Mesenteric fat pad (tissue), 1 donor: ENCODE data around the gene PAPLN. TPM values are rescaled to one million over a fixed set of nuclear protein-coding genes. Genes with fewer than 3 reads are reported as not detected.

Experiments
- DNase-seq: peaks from one replicate; pipeline ENCODE4 v3.0.0-alpha.2; 2020; ENCODE audit warnings: low spot score
- total RNA-seq: library from RNA; stranded (reverse); fragmentation: NEBNext Ultra II Directional; extraction: Animal tissue kit (Norgen Biotek cat#: 25700); gene quantifications from one replicate; pipeline ENCODE4 v1.2.1, GENCODE V29; 2021
- donor health status: DM: yes; HTN: yes; CAD: no.

Gene PAPLN
- total RNA-seq, 1 donor from 2014 or later: 6.4 TPM

GRCh38 chr14:73243748-73244147, 6.4 kb downstream of the PAPLN start:
- no peak for DNase-seq

- no peak for DNase-seq
Observed at GRCh38 chr14:73244541-73245290, 7.4 kb downstream of the PAPLN start.

GRCh38 chr14:73245480-73246325, 8.4 kb downstream of the PAPLN start:
- no peak for DNase-seq

GRCh38 chr14:73246387-73247150, 9.3 kb downstream of the PAPLN start:
- no peak for DNase-seq

- no peak for DNase-seq
Observed at GRCh38 chr14:73248108-73248868, 11.0 kb downstream of the PAPLN start.

- no peak for DNase-seq
Observed at GRCh38 chr14:73249108-73249507, 11.8 kb downstream of the PAPLN start.

- no peak for DNase-seq
Observed at GRCh38 chr14:73249564-73250316, 12.4 kb downstream of the PAPLN start.

GRCh38 chr14:73250317-73250713, 13.0 kb downstream of the PAPLN start:
- no peak for DNase-seq

GRCh38 chr14:73250781-73251500, 13.6 kb downstream of the PAPLN start:
- no peak for DNase-seq

GRCh38 chr14:73251516-73252215, 14.4 kb downstream of the PAPLN start:
- no peak for DNase-seq

- DNase-seq: no peak
Observed at GRCh38 chr14:73252491-73253322, 15.4 kb downstream of the PAPLN start.

GRCh38 chr14:73253323-73253610, 16.0 kb downstream of the PAPLN start:
- no peak for DNase-seq

- no peak for DNase-seq
Observed at GRCh38 chr14:73253721-73254120, 16.4 kb downstream of the PAPLN start.

- no peak for DNase-seq
Observed at GRCh38 chr14:73254247-73255004, 17.1 kb downstream of the PAPLN start.

- DNase-seq: no peak
Observed at GRCh38 chr14:73255005-73255400, 17.7 kb downstream of the PAPLN start.

- DNase-seq: no peak
Observed at GRCh38 chr14:73255693-73256225, 18.5 kb downstream of the PAPLN start.

GRCh38 chr14:73258076-73258475, 20.8 kb downstream of the PAPLN start:
- no peak for DNase-seq
